NCI-H1048 (cell line): ENCODE results near the gene SHISA6.
"Not testable (repeated sequence)": the region's sequence is repeated elsewhere in the genome, so short reads cannot be mapped to it uniquely, and the experiment has no call there.

Source experiments
- DNase-seq: peaks from one replicate; lab custom pipeline; 2025; lab: John Stamatoyannopoulos, UW

The SHISA6 gene

GRCh38 chr17:11267999-11268575 lies 27.1 kb downstream of the SHISA6 start:
- no peak for DNase-seq

GRCh38 chr17:11269210-11269609 lies 28.2 kb downstream of the SHISA6 start:
- DNase-seq: no peak

GRCh38 chr17:11272191-11272590 lies 31.2 kb downstream of the SHISA6 start:
- no peak for DNase-seq

DNA sequence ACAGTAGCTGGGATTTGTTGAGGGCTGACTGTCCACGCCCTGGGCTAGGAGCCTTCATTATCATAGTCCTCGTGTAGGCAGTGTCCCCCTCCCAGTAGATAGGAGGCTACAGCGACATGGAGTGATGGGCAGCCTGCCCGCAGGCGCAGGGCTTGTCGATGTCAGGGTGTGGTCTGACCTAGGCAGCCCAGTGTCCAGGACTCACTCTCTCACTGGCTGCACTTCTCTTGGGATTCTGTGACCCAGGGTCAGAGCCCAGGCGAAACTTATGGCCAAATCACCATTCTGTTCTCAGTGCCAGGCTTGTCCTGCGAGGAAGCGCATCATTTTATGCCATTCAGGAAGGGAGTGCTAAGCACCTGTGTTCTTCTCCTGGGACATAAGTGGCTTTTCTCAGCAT lies 32.6 kb downstream of the SHISA6 start:
- no peak for DNase-seq

DNA sequence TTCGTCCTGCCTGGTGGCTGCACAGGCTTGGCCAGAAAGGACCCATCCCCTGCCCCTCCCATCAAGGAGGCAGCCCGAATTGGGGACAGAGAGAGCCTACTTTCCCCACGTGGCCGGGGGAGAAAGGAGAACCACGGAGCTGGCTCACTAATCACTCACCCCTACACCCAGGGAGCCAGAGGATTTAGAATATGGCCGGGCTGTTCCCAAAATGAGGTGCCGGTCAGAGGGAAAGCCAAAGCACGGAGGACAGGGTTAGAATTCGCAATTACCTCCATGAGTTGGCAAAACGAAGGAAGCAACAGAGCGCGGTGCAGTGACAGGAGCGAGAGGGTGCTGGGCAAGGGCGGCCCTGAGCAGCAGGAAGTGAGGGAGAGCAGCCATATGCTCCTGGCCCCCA lies 33.1 kb downstream of the SHISA6 start:
- no peak for DNase-seq

- no peak for DNase-seq
These were observed 35.5 kb downstream of the SHISA6 start for GRCh38 chr17:11276486-11276885.

- no peak for DNase-seq
These were observed 37.4 kb downstream of the SHISA6 start for GRCh38 chr17:11278186-11278991.

GRCh38 chr17:11278992-11279270 lies 37.9 kb downstream of the SHISA6 start:
- no peak for DNase-seq

- DNase-seq: no peak
These were observed 38.8 kb downstream of the SHISA6 start for GRCh38 chr17:11279776-11280344.

- no peak for DNase-seq
These were observed 41.6 kb downstream of the SHISA6 start for GRCh38 chr17:11282586-11282985.

- DNase-seq: no peak
These were observed 43.8 kb downstream of the SHISA6 start for GRCh38 chr17:11284811-11285210.

GRCh38 chr17:11285946-11286345 lies 44.9 kb downstream of the SHISA6 start:
- no peak for DNase-seq

DNA sequence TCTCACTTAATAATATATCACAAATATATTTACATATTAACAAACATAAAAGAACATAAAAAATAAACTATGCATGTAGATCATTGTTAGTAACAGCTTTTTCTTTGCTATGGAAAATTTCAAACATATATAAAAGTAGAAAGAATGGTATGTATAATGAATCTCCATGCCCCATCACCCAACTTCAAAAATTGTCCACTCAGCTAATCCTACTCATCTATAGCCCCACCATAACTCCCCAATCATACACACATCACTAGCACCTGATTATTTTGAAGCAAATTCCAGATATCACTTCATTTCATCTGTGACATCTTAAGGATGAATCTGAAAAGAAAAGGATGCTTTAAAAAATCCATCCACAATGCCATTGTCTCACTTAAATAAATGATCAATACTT lies 46.8 kb downstream of the SHISA6 start:
- no peak for DNase-seq

DNA sequence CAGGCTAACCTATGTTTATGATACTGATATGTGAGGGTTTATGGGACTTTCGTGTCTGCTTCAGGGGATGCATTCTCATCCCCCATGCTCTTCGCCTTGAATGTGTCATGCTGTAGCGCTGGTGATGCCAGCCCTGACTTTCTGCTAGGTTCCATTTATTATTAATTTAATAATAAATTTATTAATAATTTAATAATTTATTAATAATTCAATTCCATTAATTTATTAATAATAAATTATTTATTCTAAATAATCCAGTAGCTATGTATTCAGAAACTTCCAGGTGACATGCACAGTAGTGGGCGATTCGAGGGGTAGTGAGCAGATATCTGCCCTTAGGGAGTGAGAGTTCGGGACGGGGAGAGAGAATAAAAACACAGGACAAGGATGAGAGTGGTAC lies 49.8 kb downstream of the SHISA6 start:
- DNase-seq: no peak

- no peak for DNase-seq
These were observed 51.5 kb downstream of the SHISA6 start for GRCh38 chr17:11292491-11292890.

GRCh38 chr17:11293480-11293879 lies 52.5 kb downstream of the SHISA6 start:
- no peak for DNase-seq

- DNase-seq: no peak
These were observed 53.8 kb downstream of the SHISA6 start for GRCh38 chr17:11294826-11295225.

GRCh38 chr17:11296994-11297393 lies 56.0 kb downstream of the SHISA6 start:
- DNase-seq: no peak

DNA sequence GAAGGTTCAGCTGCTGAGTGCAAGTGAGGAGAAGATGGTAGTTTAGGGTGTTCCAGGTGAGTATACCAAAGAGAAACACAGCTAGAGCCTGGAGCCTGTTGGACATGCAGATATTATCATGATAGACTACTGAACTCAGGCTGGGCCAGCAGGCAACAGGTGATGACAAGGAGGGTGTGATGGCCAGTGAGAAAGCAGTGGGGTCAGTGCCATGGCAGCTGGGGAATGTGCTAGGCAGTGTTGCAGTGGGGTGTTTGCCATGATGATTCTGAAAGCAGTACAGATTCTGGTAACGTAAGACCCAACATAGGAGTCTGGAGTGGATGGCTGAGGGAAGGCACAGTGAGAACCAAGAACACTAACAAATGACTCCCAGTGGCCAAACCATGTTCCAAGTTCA lies 57.4 kb downstream of the SHISA6 start:
- no peak for DNase-seq

GRCh38 chr17:11300201-11300600 lies 59.2 kb downstream of the SHISA6 start:
- DNase-seq: no peak

- DNase-seq: no peak
These were observed 59.7 kb downstream of the SHISA6 start for GRCh38 chr17:11300738-11301137.

DNA sequence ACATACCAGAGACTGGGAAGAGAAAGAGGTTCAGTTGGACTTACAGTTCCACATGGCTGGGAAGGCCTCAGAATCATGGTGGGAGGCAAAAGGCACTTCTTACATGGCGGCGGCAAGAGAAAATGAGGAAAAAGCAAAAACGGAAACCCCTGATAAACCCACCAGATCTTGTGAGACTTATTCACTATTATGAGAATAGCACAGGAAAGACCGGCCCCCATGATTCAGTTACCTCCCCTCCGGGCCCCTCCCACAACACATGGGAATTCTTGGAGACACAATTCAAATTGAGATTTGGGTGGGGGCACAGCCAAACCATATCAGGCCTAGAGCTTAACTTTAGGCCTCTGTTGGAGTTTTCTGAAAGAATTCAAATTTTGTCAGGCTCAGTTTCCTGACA lies 60.9 kb downstream of the SHISA6 start:
- not testable (repeated sequence) for DNase-seq

- DNase-seq: no peak
These were observed 61.6 kb downstream of the SHISA6 start for GRCh38 chr17:11302401-11303186.
